Activated T-helper 2 cell treated with anti-CD3 and anti-CD28 coated beads, Interferon-gamma antibody, Interleukin-2, Interleukin-4, amounts not matched to agents 10 μg/mL and 5 μg/mL and 100 μg/mL, durations not matched to agents 14 hours and 24 hours and 36 hours (primary cell): ENCODE results near the gene SECISBP2. TPM values are rescaled to one million over a fixed set of nuclear protein-coding genes. Genes with fewer than 3 reads are reported as not detected.
A peak's percentile ranks its signal among the peaks of the same experiment; 100 is the strongest.
"Not testable (repeated sequence)": the region's sequence is repeated elsewhere in the genome, so short reads cannot be mapped to it uniquely, and the experiment has no call there.

ENCODE experiments used
- DNase-seq: peaks from one replicate; pipeline ENCODE4 v3.0.0; 2021; ENCODE audit warnings: low spot score
- H3K27ac Mint-ChIP-seq: one replicate; pipeline ENCODE4 v1.8.0; 2021; ENCODE audit warnings: mixed read lengths
- H3K27me3 Mint-ChIP-seq: one replicate; pipeline ENCODE4 v1.8.0; 2021; ENCODE audit warnings: low read depth, mixed read lengths
- H3K36me3 Mint-ChIP-seq: one replicate; pipeline ENCODE4 v1.8.0; 2021; ENCODE audit warnings: low read depth, mixed read lengths
- H3K4me1 Mint-ChIP-seq: one replicate; pipeline ENCODE4 v1.8.0; 2021; ENCODE audit warnings: low read depth, mixed read lengths
- H3K4me3 Mint-ChIP-seq: one replicate; pipeline ENCODE4 v1.8.0; 2021; ENCODE audit warnings: low read depth, mild to moderate bottlenecking, moderate library complexity, mixed read lengths
- H3K9me3 Mint-ChIP-seq: one replicate; pipeline ENCODE4 v1.8.0; 2021; ENCODE audit warnings: mixed read lengths
- intact Hi-C: fragments of 100-400 bp; cut with micrococcal nuclease; formaldehyde crosslinking; loops from one replicate; pipeline ENCODE4 v1.15.1; 2023
- total RNA-seq: library from RNA; stranded (reverse); gene quantifications from 2 replicates; pipeline ENCODE4 v1.2.3, GENCODE V29; 2022

SECISBP2 gene
- total RNA-seq, 1 donor from 2014 or later: 51.3 TPM

GRCh38 chr9:89284076-89284475 is 34.2 kb upstream of the SECISBP2 start:
- Mint-ChIP-seq H3K27me3 (peaks cover 13% of the 10 kb centered on the region), H3K36me3 (no peaks in the 10 kb centered on the region), H3K27ac (no peak overlapping the region), H3K4me3 (no peak overlapping the region), H3K4me1 (peaks cover 10% of the 10 kb centered on the region), H3K9me3 (no peaks in the 10 kb centered on the region)
- intact Hi-C loops: no loop called here
- no peak for DNase-seq

DNA sequence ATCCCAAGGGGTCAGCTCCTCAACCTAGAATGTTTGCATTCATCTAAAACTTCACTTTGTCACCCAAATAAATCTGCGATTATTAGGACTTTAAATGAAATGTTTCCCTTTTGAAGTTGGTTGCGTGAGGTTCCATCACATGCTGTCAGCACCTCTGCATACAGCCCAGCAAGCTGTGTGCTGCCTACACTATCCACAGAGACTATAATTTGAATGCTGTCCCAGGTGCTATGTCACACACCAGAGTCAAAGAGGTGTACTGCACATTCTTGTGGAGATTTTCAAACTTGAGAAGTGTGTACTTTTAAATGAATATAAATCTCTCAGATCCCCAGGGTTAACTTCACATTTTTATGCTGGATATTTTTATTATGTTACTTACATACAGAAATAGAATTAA is 26.6 kb upstream of the SECISBP2 start:
- peaks cover 10% of the 10 kb centered on the region for H3K9me3 Mint-ChIP-seq
- H3K4me1 Mint-ChIP-seq: no peaks in the 10 kb centered on the region
- intact Hi-C loops: no loop called here
- no peak for DNase-seq
- no peaks in the 10 kb centered on the region for H3K36me3 Mint-ChIP-seq
- H3K27me3 Mint-ChIP-seq: peaks cover 21% of the 10 kb centered on the region
- no peak overlapping the region for H3K27ac Mint-ChIP-seq
- H3K4me3 Mint-ChIP-seq: no peak overlapping the region

GRCh38 chr9:89293014-89293413 is 25.3 kb upstream of the SECISBP2 start:
- intact Hi-C loops: no loop called here
- Mint-ChIP-seq H3K36me3 (no peaks in the 10 kb centered on the region), H3K27ac (no peak overlapping the region), H3K4me1 (no peaks in the 10 kb centered on the region), H3K27me3 (peaks cover 22% of the 10 kb centered on the region), H3K9me3 (peaks cover 10% of the 10 kb centered on the region), H3K4me3 (no peak overlapping the region)
- DNase-seq: no peak

- no peak for DNase-seq
- no peaks in the 10 kb centered on the region for H3K36me3 Mint-ChIP-seq
- H3K9me3 Mint-ChIP-seq: peaks cover 10% of the 10 kb centered on the region
- no peak overlapping the region for H3K4me3 Mint-ChIP-seq
- peaks cover 19% of the 10 kb centered on the region for H3K27me3 Mint-ChIP-seq
- no peaks in the 10 kb centered on the region for H3K4me1 Mint-ChIP-seq
- H3K27ac Mint-ChIP-seq: no peak overlapping the region
- intact Hi-C loops: no loop called here
Observed at GRCh38 chr9:89295400-89295799, 22.9 kb upstream of the SECISBP2 start.

- H3K36me3 Mint-ChIP-seq, H3K4me1 Mint-ChIP-seq, H3K27me3 Mint-ChIP-seq, H3K9me3 Mint-ChIP-seq, intact Hi-C loops, DNase-seq, H3K4me3 Mint-ChIP-seq, H3K27ac Mint-ChIP-seq: not testable (repeated sequence)
Observed at GRCh38 chr9:89301996-89302395, 16.3 kb upstream of the SECISBP2 start.

- no peaks in the 10 kb centered on the region for H3K9me3 Mint-ChIP-seq
- H3K36me3 Mint-ChIP-seq: peaks cover 9% of the 10 kb centered on the region
- H3K4me3 Mint-ChIP-seq: no peak overlapping the region
- no peak overlapping the region for H3K27ac Mint-ChIP-seq
- intact Hi-C loops: no loop called here
- no peaks in the 10 kb centered on the region for H3K27me3 Mint-ChIP-seq
- DNase-seq: no peak
- peaks cover 7% of the 10 kb centered on the region for H3K4me1 Mint-ChIP-seq
Observed at GRCh38 chr9:89304020-89304833, 14.1 kb upstream of the SECISBP2 start.

GRCh38 chr9:89304834-89305188 is 13.5 kb upstream of the SECISBP2 start:
- Mint-ChIP-seq H3K27ac (no peak overlapping the region), H3K36me3 (peaks cover 11% of the 10 kb centered on the region), H3K27me3 (no peaks in the 10 kb centered on the region), H3K4me1 (peaks cover 8% of the 10 kb centered on the region), H3K4me3 (no peak overlapping the region), H3K9me3 (no peaks in the 10 kb centered on the region)
- DNase-seq: no peak
- intact Hi-C loops: no loop called here

- Mint-ChIP-seq H3K27me3 (no peaks in the 10 kb centered on the region), H3K4me1 (peaks cover 15% of the 10 kb centered on the region), H3K27ac (no peak overlapping the region), H3K36me3 (peaks cover 15% of the 10 kb centered on the region), H3K4me3 (no peak overlapping the region), H3K9me3 (no peaks in the 10 kb centered on the region)
- intact Hi-C loops: no loop called here
- DNase-seq: no peak
Observed at GRCh38 chr9:89305868-89306267, 12.4 kb upstream of the SECISBP2 start.

DNA sequence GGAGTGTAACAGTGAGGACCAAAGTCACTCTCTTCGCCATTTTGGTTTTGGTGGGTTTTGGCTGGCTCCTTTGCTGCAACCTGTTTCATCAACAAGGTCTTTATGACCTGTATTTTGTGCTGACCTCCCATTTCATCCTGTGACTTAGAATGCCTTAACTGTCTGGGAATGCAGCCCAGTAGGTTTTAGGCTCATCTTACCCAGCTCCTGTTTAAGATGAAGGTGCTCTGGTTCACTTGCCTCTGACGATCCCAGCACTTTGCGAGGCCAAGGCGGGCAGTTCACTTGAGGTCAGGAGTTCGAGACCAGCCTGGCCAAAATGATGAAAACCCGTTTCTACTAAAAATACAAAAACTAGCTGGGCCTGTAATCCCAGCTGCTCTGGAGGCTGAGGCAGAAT is 9.1 kb upstream of the SECISBP2 start:
- intact Hi-C loops: no loop called here
- Mint-ChIP-seq H3K9me3 (no peaks in the 10 kb centered on the region), H3K4me1 (peaks cover 27% of the 10 kb centered on the region), H3K4me3 (peak overlapping the region; percentile 97), H3K27ac (peak overlapping the region; percentile 100), H3K36me3 (peaks cover 44% of the 10 kb centered on the region), H3K27me3 (no peaks in the 10 kb centered on the region)
- DNase-seq: no peak

GRCh38 chr9:89309608-89310474 is 8.5 kb upstream of the SECISBP2 start:
- H3K27ac Mint-ChIP-seq: peak overlapping the region; percentile 100
- intact Hi-C loops: loop anchor here (1.0 to 5.0 kb wide), 3 partner anchors 8 to 193 kb away; partner anchors contain the start of gene SECISBP2
- H3K4me3 Mint-ChIP-seq: peak overlapping the region; percentile 97
- H3K9me3 Mint-ChIP-seq: no peaks in the 10 kb centered on the region
- no peak for DNase-seq
- no peaks in the 10 kb centered on the region for H3K27me3 Mint-ChIP-seq
- H3K4me1 Mint-ChIP-seq: peaks cover 34% of the 10 kb centered on the region
- H3K36me3 Mint-ChIP-seq: peaks cover 51% of the 10 kb centered on the region

GRCh38 chr9:89310475-89311345 is 7.6 kb upstream of the SECISBP2 start, which contains the start of gene CKS2:
Gene CKS2, plus strand, starts transcription at chr9:89311195. Its CDS starts 98 bp downstream, at chr9:89311293.
- no peaks in the 10 kb centered on the region for H3K9me3 Mint-ChIP-seq
- peak within 1 kb of the TSS; percentile 100 for H3K27ac Mint-ChIP-seq
- peaks cover 41% of the 10 kb centered on the region for H3K4me1 Mint-ChIP-seq
- intact Hi-C loops: loop anchor here (1.0 to 5.0 kb wide), 3 partner anchors 8 to 192 kb away; partner anchors contain the start of gene SECISBP2
- H3K36me3 Mint-ChIP-seq: peaks cover 58% of the 10 kb centered on the region
- DNase-seq: peak; percentile 100
- no peaks in the 10 kb centered on the region for H3K27me3 Mint-ChIP-seq
- peak within 1 kb of the TSS; percentile 97 for H3K4me3 Mint-ChIP-seq
